Activated CD4-positive, alpha-beta memory T cell treated with anti-CD3 and anti-CD28 coated beads for 36 hours (primary cell): ENCODE results near the gene GRK4. TPM values are rescaled to one million over a fixed set of nuclear protein-coding genes. Genes with fewer than 3 reads are reported as not detected.
A peak's percentile ranks its signal among the peaks of the same experiment; 100 is the strongest.

Source experiments
- CTCF ChIA-PET: fragments of 350-600 bp; sonication (Branson Sonifier 250); formaldehyde crosslinking; loops from one replicate; lab custom pipeline; 2021; ENCODE audit warnings: antibody characterized with exemption, inconsistent platforms; lab: Charles Lee
- POLR2A ChIA-PET: fragments of 350-600 bp; sonication (Branson Sonifier 250); formaldehyde crosslinking; loops from one replicate; lab custom pipeline; 2021; ENCODE audit warnings: antibody characterized with exemption; lab: Charles Lee
- DNase-seq: peaks from one replicate; pipeline ENCODE4 v3.0.0-alpha.2; 2020
- H3K27ac Mint-ChIP-seq: one replicate; pipeline ENCODE4 v1.8.0; 2021; ENCODE audit warnings: mixed read lengths
- H3K27me3 Mint-ChIP-seq: one replicate; pipeline ENCODE4 v1.8.0; 2021; ENCODE audit warnings: mixed read lengths
- H3K36me3 Mint-ChIP-seq: one replicate; pipeline ENCODE4 v1.8.0; 2021; ENCODE audit warnings: mixed read lengths
- H3K4me1 Mint-ChIP-seq: one replicate; pipeline ENCODE4 v1.8.0; 2021; ENCODE audit warnings: low read depth, mixed read lengths
- H3K4me3 Mint-ChIP-seq: one replicate; pipeline ENCODE4 v1.8.0; 2021; ENCODE audit warnings: mild to moderate bottlenecking, mixed read lengths
- H3K9me3 Mint-ChIP-seq: one replicate; pipeline ENCODE4 v1.8.0; 2021; ENCODE audit warnings: mixed read lengths
- intact Hi-C: fragments of 100-400 bp; cut with micrococcal nuclease; formaldehyde crosslinking; loops from one replicate; pipeline ENCODE4 v1.15.1; 2023
- total RNA-seq, 2 experiments: library from RNA; stranded (reverse); gene quantifications; one replicate each; pipeline ENCODE4 v1.2.3, GENCODE V29; 2021

Gene GRK4
- total RNA-seq, 2 experiments from 2014 or later: 2.3 to 3.0 TPM

DNA sequence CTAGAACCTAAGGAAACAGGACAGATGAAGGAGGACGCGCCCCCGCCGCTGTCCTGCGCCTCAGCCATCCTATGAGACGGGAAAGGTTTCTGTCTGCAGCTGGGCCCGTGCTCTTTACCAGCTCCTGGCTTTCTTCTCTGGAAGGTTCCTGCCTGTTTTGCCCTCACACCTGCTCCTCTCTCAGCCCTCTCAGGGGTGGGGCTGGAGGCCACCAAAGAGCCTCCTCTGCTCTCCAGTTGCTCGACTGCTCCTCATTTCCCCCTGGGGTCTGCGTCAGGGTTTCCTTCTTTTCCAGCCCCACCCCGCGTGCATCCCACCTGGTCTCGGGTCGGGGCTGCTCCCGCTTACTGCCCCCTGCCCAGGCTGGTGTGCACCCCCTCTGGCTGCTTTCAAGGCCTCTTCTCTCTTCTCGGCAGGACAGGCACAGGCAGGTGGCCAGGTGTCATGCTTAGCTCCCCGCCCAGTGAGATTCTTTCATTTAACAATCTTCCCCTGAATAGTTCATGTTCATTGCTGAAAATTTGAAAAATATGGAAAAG, 106.4 kb downstream of the GRK4 start:
- Mint-ChIP-seq H3K9me3 (no peaks in the 10 kb centered on the region), H3K4me1 (no peaks in the 10 kb centered on the region), H3K36me3 (no peaks in the 10 kb centered on the region), H3K27me3 (no peaks in the 10 kb centered on the region), H3K27ac (no peak overlapping the region), H3K4me3 (no peak overlapping the region)
- POLR2A ChIA-PET: no interaction called here
- intact Hi-C loops: no loop called here
- CTCF ChIA-PET: interaction anchor here (1.4 kb wide), 1 partner anchor 32 kb away, joined by 3 read pairs; no protein-coding TSS in a partner anchor
- DNase-seq: no peak

DNA sequence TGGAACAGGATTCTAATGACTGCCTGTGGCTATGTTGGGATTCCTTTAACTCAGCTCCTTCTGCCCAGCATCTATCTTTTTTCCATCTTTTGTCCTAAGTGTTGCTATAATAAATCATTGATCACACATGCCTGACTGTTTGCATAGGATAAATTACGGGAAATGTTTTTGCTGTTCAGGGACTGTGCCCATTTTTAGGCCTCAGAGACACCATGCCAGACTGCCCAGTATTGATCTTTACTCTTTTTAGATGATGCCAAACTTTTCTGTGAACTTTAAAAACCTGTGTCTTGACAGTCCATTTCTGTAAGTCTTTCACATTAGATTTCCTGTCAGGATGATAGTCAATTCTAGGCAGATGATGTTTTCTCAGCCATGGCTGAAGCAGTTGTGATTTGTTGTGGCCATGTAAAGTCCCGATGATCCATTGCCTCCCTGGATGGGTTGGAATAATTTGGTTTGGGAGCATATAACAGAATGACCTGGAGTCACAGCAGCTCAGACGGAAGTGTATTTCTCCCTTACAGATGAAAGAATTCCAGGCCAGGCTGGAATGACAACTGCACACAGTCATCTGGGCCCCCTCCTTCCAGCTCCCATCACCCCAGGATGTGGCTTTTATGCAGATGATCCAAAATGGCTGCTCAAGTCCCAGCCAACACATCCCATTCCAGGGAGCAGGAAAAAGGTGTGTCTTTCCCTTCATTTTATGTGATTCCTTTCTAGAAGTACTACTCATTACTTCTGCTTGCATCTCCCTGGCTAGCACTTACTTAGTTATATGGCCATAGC, 107.5 kb downstream of the GRK4 start:
- H3K4me1 Mint-ChIP-seq: peaks cover 6% of the 10 kb centered on the region
- CTCF ChIA-PET: no interaction called here
- no peaks in the 10 kb centered on the region for H3K27me3 Mint-ChIP-seq
- H3K36me3 Mint-ChIP-seq: no peaks in the 10 kb centered on the region
- H3K27ac Mint-ChIP-seq: no peak overlapping the region
- H3K4me3 Mint-ChIP-seq: no peak overlapping the region
- POLR2A ChIA-PET: no interaction called here
- DNase-seq: no peak
- intact Hi-C loops: no loop called here
- H3K9me3 Mint-ChIP-seq: no peaks in the 10 kb centered on the region

DNA sequence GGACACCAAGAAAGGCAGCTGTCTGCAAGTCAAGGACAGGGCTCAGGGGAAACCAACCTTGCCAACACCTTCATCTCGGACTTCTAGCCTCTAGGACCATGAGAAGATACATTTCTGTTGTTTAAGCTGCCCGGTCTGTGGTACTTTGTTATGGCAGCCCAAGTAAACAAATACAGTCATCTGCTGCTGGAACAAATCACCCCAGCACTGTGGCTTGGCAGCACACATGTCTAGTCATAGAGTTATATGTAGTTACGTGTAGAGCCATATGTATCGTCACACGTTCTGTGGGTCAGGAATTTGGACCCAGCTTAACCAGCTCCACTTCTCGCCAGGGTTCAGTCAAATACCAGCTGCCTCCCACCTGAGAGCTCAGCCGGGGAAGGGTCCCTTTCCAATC, 108.4 kb downstream of the GRK4 start:
- CTCF ChIA-PET: no interaction called here

DNA sequence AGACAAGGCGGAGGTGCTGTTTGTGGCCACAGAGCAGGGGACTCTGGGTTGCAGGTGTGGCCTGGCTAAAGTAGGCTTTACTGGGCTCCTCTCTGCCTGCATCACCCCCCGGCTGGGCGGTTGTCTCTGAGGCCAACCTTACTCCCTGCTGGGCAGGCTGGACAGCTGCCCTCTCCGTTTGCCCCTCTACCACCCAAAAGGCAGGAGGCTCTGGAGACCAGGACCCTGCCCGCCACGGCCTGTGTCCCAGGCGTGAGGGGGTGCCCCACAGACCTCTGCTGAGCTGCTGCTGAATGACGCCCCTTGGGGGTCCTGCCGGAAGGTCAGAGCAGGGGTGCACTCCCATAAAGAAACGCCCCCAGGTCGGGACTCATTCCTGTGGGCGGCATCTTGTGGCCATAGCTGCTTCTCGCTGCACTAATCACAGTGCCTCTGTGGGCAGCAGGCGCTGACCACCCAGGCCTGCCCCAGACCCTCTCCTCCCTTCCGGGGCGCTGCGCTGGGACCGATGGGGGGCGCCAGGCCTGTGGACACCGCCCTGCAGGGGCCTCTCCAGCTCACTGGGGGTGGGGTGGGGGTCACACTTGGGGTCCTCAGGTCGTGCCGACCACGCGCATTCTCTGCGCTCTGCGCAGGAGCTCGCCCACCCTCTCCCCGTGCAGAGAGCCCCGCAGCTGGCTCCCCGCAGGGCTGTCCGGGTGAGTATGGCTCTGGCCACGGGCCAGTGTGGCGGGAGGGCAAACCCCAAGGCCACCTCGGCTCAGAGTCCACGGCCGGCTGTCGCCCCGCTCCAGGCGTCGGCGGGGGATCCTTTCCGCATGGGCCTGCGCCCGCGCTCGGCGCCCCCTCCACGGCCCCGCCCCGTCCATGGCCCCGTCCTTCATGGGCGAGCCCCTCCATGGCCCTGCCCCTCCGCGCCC, 110.0 kb downstream of the GRK4 start:
- ChIA-PET POLR2A (no interaction called here), CTCF (no interaction called here)
- Mint-ChIP-seq H3K4me3 (peak overlapping the region; percentile 12), H3K27ac (no peak overlapping the region), H3K27me3 (no peaks in the 10 kb centered on the region), H3K9me3 (no peaks in the 10 kb centered on the region), H3K4me1 (peaks cover 22% of the 10 kb centered on the region), H3K36me3 (peaks cover 2% of the 10 kb centered on the region)
- intact Hi-C loops: loop anchor here (1.0 to 2.0 kb wide), 5 partner anchors 12 to 881 kb away; partner anchors contain the start of genes GRK4 and NOP14
- no peak for DNase-seq

More for the DNA sequence above, 108.4 kb downstream of the GRK4 start:
- H3K27ac Mint-ChIP-seq: no peak overlapping the region
- H3K27me3 Mint-ChIP-seq: no peaks in the 10 kb centered on the region
- POLR2A ChIA-PET: no interaction called here
- peaks cover 14% of the 10 kb centered on the region for H3K4me1 Mint-ChIP-seq
- H3K9me3 Mint-ChIP-seq: no peaks in the 10 kb centered on the region
- DNase-seq: no peak
- intact Hi-C loops: no loop called here
- no peaks in the 10 kb centered on the region for H3K36me3 Mint-ChIP-seq
- no peak overlapping the region for H3K4me3 Mint-ChIP-seq

DNA sequence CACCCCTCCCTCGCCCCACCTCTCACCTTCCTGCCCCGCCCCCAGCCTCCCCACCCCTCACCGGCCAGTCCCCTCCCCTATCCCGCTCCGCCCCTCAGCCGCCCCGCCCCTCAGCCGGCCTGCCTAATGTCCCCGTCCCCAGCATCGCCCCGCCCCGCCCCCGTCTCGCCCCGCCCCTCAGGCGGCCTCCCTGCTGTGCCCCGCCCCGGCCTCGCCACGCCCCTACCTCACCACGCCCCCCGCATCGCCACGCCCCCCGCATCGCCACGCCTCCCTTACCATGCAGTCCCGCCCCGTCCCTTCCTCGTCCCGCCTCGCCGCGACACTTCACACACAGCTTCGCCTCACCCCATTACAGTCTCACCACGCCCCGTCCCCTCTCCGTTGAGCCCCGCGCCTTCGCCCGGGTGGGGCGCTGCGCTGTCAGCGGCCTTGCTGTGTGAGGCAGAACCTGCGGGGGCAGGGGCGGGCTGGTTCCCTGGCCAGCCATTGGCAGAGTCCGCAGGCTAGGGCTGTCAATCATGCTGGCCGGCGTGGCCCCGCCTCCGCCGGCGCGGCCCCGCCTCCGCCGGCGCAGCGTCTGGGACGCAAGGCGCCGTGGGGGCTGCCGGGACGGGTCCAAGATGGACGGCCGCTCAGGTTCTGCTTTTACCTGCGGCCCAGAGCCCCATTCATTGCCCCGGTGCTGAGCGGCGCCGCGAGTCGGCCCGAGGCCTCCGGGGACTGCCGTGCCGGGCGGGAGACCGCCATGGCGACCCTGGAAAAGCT, 110.9 kb downstream of the GRK4 start, which contains the start of the genes HTT and HTT-AS:
HTT (plus strand) TSS at position 604 of the 768 bp plus-strand sequence; CDS start at position 749, 145 bp downstream.
HTT-AS (minus strand) TSS at position 461 of the 768 bp plus-strand sequence.
- ChIA-PET POLR2A (no interaction called here), CTCF (no interaction called here)
- peak within 1 kb of the TSS; percentile 89 for H3K4me3 Mint-ChIP-seq
- intact Hi-C loops: loop anchor here (1.0 to 2.0 kb wide), 5 partner anchors 11 to 881 kb away; partner anchors contain the start of genes GRK4 and NOP14
- H3K27me3 Mint-ChIP-seq: no peaks in the 10 kb centered on the region
- H3K9me3 Mint-ChIP-seq: no peaks in the 10 kb centered on the region
- H3K36me3 Mint-ChIP-seq: peaks cover 3% of the 10 kb centered on the region
- peak within 1 kb of the TSS; percentile 88 for H3K27ac Mint-ChIP-seq
- peaks cover 25% of the 10 kb centered on the region for H3K4me1 Mint-ChIP-seq
- peak; percentile 98 for DNase-seq

DNA sequence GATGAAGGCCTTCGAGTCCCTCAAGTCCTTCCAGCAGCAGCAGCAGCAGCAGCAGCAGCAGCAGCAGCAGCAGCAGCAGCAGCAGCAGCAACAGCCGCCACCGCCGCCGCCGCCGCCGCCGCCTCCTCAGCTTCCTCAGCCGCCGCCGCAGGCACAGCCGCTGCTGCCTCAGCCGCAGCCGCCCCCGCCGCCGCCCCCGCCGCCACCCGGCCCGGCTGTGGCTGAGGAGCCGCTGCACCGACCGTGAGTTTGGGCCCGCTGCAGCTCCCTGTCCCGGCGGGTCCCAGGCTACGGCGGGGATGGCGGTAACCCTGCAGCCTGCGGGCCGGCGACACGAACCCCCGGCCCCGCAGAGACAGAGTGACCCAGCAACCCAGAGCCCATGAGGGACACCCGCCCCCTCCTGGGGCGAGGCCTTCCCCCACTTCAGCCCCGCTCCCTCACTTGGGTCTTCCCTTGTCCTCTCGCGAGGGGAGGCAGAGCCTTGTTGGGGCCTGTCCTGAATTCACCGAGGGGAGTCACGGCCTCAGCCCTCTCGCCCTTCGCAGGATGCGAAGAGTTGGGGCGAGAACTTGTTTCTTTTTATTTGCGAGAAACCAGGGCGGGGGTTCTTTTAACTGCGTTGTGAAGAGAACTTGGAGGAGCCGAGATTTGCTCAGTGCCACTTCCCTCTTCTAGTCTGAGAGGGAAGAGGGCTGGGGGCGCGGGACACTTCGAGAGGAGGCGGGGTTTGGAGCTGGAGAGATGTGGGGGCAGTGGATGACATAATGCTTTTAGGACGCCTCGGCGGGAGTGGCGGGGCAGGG, 111.7 kb downstream of the GRK4 start:
- ChIA-PET CTCF (interaction anchor here (1.5 kb wide), 2 partner anchors 32 to 97 kb away, joined by 3 to 6 read pairs; no protein-coding TSS in a partner anchor), POLR2A (no interaction called here)
- peak; percentile 72 for DNase-seq
- H3K27ac Mint-ChIP-seq: peak overlapping the region; percentile 88
- peaks cover 4% of the 10 kb centered on the region for H3K36me3 Mint-ChIP-seq
- H3K27me3 Mint-ChIP-seq: no peaks in the 10 kb centered on the region
- no peaks in the 10 kb centered on the region for H3K9me3 Mint-ChIP-seq
- peaks cover 28% of the 10 kb centered on the region for H3K4me1 Mint-ChIP-seq
- intact Hi-C loops: loop anchor here (1.0 to 2.0 kb wide), 5 partner anchors 10 to 880 kb away; partner anchors contain the start of genes GRK4 and NOP14
- peak overlapping the region; percentile 89 for H3K4me3 Mint-ChIP-seq

DNA sequence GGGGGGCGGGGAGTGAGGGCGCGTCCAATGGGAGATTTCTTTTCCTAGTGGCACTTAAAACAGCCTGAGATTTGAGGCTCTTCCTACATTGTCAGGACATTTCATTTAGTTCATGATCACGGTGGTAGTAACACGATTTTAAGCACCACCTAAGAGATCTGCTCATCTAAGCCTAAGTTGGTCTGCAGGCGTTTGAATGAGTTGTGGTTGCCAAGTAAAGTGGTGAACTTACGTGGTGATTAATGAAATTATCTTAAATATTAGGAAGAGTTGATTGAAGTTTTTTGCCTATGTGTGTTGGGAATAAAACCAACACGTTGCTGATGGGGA, 112.2 kb downstream of the GRK4 start:
- Mint-ChIP-seq H3K4me3 (peak overlapping the region; percentile 89), H3K27me3 (no peaks in the 10 kb centered on the region), H3K9me3 (no peaks in the 10 kb centered on the region), H3K27ac (peak overlapping the region; percentile 88), H3K36me3 (peaks cover 4% of the 10 kb centered on the region), H3K4me1 (peaks cover 31% of the 10 kb centered on the region)
- ChIA-PET POLR2A (no interaction called here), CTCF (interaction anchor here (1.5 kb wide), 2 partner anchors 32 to 97 kb away, joined by 3 to 6 read pairs; no protein-coding TSS in a partner anchor)
- no peak for DNase-seq
- intact Hi-C loops: loop anchor here (2.0 kb wide), 1 partner anchor 879 kb away; no protein-coding TSS in a partner anchor

DNA sequence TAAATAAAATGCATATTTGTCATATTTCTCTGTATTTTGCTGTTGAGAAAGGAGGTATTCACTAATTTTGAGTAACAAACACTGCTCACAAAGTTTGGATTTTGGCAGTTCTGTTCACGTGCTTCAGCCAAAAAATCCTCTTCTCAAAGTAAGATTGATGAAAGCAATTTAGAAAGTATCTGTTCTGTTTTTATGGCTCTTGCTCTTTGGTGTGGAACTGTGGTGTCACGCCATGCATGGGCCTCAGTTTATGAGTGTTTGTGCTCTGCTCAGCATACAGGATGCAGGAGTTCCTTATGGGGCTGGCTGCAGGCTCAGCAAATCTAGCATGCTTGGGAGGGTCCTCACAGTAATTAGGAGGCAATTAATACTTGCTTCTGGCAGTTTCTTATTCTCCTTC, 114.4 kb downstream of the GRK4 start:
- ChIA-PET POLR2A (no interaction called here), CTCF (no interaction called here)
- Mint-ChIP-seq H3K27ac (peak overlapping the region; percentile 70), H3K4me3 (no peak overlapping the region), H3K27me3 (no peaks in the 10 kb centered on the region), H3K36me3 (peaks cover 10% of the 10 kb centered on the region), H3K9me3 (no peaks in the 10 kb centered on the region), H3K4me1 (peaks cover 42% of the 10 kb centered on the region)
- intact Hi-C loops: no loop called here
- peak; percentile 64 for DNase-seq

DNA sequence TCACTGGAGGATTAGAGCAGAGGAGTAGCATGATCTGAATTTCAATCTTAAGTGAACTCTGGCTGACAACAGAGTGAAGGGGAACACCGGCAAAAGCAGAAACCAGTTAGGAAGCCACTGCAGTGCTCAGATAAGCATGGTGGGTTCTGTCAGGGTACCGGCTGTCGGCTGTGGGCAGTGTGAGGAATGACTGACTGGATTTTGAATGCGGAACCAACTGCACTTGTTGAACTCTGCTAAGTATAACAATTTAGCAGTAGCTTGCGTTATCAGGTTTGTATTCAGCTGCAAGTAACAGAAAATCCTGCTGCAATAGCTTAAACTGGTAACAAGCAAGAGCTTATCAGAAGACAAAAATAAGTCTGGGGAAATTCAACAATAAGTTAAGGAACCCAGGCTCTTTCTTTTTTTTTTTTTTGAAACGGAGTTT, 116.3 kb downstream of the GRK4 start:
- Mint-ChIP-seq H3K27me3 (no peaks in the 10 kb centered on the region), H3K27ac (no peak overlapping the region), H3K4me1 (peaks cover 55% of the 10 kb centered on the region), H3K9me3 (no peaks in the 10 kb centered on the region), H3K36me3 (peaks cover 14% of the 10 kb centered on the region), H3K4me3 (no peak overlapping the region)
- intact Hi-C loops: no loop called here
- ChIA-PET CTCF (no interaction called here), POLR2A (no interaction called here)
- no peak for DNase-seq

DNA sequence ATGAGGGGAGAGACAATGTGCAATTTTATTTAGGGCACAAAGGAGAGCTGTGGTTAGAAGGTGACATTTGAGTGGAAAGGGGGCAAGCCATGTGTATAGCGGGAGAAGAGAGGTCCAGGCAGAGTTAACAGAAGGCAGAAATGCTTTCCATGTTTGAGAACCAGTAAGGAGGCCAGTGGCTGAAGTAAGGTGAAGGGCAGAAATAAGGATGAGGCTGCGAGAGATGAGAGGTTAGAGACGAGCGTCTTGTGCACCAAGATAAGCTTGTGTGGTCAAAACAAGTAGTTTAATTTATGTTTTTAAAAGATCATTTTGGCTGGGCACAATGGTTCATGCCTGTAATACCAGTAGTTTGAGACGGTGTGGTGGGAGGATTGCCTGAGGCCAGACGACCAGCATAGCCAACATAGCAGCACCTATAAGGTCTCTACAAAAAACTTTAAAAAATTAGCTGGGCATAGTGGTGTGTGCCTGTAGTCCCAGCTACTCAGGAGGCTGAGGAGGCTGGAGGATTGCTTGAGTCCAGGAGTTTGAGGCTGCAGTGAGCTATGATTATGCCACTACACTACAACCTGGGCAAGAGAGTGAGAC, 119.6 kb downstream of the GRK4 start:
- Mint-ChIP-seq H3K27me3 (no peaks in the 10 kb centered on the region), H3K4me1 (peaks cover 59% of the 10 kb centered on the region), H3K4me3 (no peak overlapping the region), H3K9me3 (no peaks in the 10 kb centered on the region), H3K27ac (no peak overlapping the region), H3K36me3 (peaks cover 20% of the 10 kb centered on the region)
- CTCF ChIA-PET: interaction anchor here (1.3 kb wide), 1 partner anchor 46 kb away, joined by 4 read pairs; no protein-coding TSS in a partner anchor
- intact Hi-C loops: no loop called here
- DNase-seq: no peak
- POLR2A ChIA-PET: interaction anchor here (1.1 kb wide), 1 partner anchor 69 kb away, joined by 7 read pairs; no protein-coding TSS in a partner anchor
